ENCODE data around the gene STK40.

Gene STK40, protein sequence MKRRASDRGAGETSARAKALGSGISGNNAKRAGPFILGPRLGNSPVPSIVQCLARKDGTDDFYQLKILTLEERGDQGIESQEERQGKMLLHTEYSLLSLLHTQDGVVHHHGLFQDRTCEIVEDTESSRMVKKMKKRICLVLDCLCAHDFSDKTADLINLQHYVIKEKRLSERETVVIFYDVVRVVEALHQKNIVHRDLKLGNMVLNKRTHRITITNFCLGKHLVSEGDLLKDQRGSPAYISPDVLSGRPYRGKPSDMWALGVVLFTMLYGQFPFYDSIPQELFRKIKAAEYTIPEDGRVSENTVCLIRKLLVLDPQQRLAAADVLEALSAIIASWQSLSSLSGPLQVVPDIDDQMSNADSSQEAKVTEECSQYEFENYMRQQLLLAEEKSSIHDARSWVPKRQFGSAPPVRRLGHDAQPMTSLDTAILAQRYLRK

DNA sequence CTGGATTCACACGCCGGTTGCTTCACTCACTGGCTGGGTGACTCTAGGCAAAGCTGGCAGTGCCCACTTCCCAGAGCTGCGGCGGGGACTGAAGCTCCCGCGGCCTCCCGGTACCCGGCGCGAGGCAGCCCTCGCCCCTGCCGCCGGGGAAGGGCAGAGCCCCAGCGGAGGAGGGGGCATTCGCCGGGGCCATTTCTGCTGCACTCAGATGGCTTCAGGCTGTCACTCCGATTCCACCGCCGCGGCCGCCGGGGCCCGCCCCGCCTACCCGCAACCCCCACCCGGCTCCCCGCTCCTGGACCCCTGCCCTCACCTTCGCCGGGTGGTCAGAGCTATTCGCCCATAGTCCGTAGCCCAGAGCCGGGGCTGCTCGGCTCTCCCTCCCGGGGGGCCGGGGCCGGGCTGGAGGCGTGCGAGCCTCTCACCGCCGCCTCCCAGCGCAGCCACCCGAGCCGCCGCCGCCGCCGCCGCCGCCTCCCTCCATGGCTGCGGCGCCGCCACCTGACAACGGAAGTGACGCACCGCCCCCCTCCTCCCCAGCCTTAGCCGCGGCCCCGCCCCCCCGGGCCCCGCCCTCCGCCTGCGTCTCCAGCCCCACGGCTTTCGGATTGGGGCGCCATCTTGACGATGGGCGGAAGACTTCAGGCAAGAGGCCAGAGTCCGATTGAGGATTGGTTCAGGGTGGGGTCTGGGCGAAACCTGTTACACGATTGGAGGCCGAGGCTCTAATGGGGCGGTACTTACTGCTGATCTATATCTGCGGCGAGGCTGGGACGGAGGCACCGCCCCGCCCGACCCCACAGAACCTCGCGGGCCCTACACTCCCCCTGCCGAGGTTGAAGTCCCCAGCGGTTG lies at the start of gene STK40:
TSS of gene STK40 (minus strand) at position 515 of the 855 bp plus-strand sequence. CDS start 24,592 bp downstream, outside the sequence.
- peak; percentile 95 to 98 (median 96) for DNase-seq (ENCODE audit: low read depth in 3 of 3)

DNA sequence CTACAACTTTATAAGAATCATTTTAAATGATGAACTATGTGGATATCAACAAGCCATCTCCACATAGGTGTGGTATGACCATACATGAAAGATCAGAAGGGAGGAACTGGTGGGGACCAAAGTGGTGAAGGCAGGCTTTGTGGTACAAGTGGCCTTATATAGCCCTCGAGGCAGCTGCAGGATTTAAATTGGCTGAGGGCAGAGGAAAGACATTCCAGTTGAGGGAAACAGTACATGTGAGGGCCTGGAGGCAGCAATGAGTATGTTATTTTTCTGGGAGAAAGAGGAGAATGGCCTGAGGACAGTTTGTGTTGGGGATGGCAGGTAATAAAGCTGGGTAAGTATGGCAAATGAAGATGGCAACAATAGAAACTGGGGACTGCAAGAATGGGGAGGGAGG lies 47.4 kb upstream of the STK40 start:
- no peak for DNase-seq (ENCODE audit: low read depth in 3 of 3)

DNA sequence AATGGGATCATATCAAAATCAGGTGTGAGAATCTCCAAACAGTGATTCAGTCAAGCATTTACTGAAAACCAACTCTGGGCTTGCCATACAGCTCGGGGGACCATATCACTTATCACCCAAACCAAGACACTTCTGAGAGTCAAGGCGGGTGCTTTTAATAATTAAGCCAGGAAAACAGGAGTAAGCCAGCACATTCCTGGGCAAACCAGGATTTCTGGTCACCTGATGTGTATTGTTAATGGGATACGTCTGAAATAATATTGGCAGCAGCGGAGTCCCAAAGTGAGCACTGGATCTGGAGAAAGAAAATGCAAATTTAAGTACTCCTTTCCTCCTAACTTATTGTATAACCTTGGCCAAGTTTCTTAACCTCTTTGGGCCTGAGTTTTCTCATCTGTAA lies 46.9 kb upstream of the STK40 start:
- no peak for DNase-seq (ENCODE audit: low read depth in 3 of 3)

DNA sequence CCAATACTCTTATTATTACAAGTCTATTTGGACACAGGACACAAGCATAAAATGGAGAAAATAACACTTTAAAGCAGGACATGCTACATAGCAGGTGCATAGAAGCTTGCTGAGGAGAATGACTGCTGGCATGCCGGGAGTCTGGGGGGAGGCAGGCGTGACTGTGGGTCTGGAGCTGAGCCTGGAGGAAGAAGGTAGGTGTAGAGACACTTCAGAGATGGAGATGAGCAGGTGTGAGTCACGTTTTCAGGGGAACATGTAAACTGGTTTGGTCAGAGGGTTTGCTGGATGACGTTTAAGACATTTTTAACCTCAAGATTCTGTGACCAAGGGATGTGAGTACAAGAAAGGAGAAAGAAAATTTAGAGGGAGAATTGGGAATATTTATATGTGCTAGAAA lies 40.1 kb upstream of the STK40 start:
- no peak for DNase-seq (ENCODE audit: low read depth in 3 of 3)

DNA sequence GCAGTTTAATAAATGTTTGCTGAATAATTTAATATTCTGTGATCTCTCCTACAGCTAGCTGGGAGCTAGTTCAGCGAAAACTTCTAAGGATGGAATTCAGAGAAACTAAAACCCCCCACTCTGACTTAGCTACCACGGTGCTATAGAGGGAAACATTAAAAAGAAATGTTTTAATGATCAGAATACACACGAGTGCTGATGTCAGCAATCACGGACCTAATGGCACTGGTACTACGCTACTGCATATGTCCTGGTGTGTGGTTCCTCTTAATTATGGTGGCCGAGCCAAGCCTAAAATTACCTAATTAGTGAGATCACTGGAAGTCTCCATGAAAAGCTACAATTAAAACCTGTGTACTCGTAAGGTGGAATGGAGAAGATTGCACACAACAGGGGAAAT lies 35.9 kb upstream of the STK40 start:
- DNase-seq (ENCODE audit: low read depth in 3 of 3): no peak

DNA sequence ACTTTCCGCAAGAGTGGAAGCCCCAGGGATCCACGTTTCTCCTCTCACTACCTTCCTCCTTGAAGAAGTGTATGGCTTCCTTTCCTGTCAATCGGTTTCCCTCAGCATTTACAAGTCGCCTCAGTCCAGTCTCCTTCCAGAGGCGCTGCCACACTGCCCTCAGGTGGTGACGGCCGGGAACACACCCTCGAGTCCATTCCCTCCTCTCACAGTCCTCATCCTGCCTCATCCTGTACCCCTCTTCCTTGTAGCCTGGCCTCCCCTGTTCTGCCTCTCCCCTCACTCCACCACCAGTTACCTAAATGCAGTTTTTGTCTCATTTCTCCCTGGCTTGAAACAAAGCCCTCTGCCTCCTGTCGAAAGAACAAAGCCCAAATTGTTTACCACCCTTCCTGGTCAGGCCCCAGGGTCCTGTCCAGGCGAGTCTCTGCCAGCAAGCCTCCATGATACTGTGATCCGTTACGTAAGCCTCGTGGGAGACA lies 35.2 kb upstream of the STK40 start:
- DNase-seq (ENCODE audit: low read depth in 3 of 3): peak; percentile 84 to 92 (median 87)

DNA sequence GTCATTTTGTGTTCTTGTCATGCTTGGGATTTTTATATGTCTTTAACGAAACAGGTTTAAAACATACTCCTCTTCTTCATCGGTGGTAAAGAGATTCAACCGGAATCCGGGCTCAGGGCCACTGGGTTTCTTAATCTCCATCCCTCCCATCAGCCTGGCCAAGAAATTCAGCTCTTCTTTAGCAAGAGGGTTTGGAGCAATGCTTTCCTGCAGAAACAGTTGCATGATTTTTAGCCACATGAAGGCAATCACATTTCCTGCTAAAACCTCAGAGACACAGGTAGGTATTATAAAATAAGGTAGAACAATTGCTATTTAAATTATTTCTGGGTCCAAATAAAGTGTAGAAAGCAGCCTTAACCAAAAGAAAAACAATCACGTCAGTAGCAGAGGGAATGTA lies 34.7 kb upstream of the STK40 start:
- DNase-seq (ENCODE audit: low read depth in 3 of 3): no peak

DNA sequence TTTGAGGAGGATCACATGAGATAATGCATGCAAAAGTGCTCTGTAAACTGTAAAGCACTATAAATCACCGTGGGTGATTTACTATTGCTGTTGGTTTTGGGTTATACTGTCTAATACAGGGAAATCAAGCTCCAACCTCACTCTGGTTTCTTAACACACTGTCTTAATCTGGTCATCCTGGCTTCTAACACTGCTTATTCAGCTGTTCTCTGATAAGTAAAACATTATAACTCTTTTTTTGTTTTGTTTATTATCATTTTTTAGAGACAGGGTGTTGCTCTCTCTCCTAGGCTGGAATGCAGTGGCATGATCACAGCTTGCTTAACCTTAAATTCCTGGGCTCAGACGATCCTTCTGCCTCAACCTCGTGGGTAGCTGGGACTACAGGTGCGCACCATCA lies 33.8 kb upstream of the STK40 start:
- DNase-seq (ENCODE audit: low read depth in 3 of 3): no peak

DNA sequence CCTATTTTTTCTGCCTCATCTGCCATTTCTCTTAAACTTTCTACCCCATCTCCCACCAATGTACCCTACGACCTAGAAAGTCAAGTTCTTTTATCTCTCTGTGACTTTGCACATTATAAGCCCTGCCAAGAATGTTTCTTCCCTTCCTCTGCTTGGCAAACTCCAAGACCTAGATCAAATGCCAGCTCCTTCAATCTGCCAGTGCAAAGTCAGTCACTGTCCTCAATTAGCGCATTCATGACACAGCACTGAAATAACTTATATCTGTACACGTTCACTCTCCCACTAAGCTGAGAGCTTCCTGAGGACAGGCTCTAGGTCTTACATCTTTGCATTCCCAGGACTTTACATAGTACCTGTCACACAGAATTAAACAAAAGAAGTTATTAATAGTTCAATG lies 33.4 kb upstream of the STK40 start:
- DNase-seq (ENCODE audit: low read depth in 3 of 3): no peak

DNA sequence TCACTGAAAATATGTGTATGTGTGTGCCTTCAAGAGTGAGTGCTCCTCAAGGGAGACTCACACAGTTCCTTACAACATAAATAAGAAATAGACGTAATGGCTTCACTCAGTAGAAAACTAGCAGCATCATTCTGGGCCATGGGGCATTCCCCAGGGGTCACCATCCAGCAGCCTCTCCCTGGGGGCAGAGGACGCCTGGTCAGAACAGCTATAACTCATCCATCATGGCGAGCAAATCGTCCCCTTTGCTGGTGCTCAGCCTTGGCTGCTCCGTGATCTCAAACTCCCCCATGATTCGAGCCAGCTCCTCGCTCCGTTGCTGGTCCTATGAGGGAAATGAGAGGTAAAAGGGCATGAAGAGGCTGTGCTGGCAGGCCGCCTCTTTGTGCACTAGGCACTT lies 32.2 kb upstream of the STK40 start:
- DNase-seq (ENCODE audit: low read depth in 3 of 3): no peak

DNA sequence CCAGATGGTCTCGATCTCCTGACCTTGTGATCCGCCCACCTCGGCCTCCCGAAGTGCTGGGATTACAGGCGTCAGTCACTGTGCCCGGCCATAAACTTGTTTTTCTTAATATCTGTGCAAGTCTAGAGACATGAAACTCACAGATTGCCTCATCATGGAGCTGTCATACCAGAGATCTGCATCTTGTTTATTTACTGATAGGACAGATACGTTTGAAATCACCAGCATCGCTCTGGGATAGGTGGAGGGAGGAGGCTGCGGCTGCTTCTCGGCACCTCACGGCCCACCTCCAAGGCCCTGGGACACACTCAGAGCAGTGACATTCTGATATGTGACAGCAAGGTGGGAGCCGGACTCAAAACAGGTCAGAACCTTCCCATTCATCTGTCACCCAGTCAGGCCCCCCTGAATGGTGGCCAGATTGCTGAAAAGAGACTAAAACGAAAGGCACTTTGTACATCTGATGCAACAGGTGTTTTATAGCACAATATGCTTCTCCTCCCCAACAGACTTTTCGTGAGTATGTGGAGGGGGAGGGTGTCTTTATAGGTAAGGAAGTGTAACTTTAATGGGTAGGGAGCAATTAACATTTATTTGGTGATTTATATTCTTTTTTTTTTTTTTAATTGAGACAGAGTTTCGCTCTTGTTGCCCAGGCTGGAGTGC lies 30.1 kb upstream of the STK40 start:
- no peak for DNase-seq (ENCODE audit: low read depth in 3 of 3)

DNA sequence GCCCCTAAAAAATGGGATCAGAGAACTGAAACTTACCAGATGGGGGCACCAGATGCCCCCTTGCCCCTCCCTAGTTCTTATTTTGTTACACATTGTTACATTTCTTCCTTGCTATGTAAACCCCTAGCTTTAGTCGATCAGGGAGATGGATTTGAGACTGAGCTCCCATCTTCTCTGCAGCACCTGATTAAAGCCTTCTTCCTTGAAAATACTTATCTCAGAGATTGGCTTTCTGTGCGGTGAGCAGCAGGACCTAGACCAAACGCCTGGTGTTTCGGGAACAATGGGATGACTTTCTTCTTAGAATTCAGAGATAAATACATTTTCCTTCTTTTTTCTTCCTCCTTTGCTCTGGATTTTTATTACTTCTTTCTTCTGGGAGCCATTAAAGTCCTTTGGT lies 28.7 kb upstream of the STK40 start:
- no peak for DNase-seq (ENCODE audit: low read depth in 3 of 3)

DNA sequence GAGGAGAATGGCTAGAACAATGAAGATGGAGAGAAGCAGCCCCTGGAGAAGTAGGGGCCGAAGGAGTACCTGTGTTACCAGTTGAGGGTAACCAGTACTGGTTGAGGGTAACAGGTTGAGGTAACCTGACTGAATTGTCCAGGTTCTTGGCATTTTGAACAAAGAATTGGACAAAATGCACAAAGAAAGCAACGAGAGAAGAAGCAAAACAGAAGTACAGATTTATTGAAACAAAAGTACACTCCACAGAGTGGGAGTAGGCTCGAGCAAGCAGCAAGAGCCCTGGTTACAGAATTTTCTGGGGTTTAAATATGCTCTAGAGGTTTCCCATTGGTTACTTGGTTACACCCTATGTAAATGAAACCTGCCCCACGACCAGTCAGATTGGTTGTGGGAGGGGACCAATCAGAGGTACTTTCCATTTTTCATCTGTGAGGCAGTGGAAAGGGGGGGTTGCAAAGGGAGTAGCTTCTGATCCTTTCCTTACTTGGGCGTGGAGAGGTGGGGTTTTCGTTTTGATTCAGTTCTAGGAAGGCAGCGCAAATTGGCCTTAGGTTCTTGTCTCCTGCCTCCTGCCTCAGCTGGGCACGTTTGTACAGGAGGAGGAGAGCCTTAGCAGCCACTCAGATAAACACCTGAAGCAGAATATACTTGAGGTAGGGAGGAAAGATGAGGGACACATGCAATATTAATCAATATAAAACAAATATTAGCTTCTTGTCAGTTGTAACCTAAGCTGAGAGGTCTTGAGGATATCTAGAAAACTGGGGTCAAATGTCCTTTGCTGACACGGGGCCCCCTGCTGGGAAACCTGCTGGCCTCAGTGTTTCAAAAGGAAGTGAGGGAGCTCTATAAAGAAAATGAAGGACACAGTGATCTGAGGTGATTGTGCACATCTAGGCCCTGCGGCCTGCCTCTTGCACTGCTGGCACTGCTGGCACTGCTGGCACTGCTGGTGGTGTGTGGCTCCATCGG lies 26.2 kb upstream of the STK40 start:
- DNase-seq (ENCODE audit: low read depth in 3 of 3): peak in 2 of 3 experiments; percentile 27 to 31

DNA sequence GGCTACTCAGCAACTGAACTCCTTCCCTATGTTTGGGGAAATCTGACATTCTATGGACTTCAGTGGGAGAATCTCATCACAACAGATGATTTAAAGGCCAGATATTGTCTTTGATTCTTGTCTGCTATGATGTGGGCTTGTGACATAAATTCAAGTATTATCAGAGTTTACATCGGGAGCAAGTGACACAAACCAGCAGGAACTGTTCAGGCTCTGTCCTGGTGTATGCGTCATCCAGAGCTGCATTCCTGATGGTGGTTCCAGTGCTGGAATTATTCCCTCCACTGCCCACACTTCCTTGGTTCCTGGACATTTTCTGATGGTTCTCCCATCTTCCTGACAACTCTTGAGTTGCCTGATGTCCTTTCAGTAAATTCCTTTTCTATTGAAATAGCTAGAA lies 22.8 kb upstream of the STK40 start:
- DNase-seq (ENCODE audit: low read depth in 3 of 3): no peak

DNA sequence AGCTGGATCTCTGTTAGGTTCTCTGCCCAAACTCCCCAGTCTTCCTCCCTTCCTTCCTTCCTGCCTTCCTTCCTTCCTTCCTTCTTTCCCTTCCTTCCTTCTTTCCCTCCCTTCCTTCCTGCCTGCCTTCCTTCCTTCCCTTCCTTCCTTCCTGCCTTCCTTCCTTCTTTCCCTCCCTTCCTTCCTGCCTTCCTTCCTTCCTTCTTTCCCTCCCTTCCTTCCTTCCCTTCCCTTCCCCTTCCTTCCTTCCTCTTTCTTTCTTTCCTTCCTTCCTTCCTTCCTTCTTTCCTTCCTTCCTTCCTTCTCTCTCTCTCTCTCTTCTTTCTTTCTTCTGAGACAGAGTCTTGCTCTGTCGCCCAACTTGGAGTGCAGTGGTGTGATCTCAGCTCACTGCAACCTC lies 20.7 kb upstream of the STK40 start:
- DNase-seq (ENCODE audit: low read depth in 3 of 3): no peak

DNA sequence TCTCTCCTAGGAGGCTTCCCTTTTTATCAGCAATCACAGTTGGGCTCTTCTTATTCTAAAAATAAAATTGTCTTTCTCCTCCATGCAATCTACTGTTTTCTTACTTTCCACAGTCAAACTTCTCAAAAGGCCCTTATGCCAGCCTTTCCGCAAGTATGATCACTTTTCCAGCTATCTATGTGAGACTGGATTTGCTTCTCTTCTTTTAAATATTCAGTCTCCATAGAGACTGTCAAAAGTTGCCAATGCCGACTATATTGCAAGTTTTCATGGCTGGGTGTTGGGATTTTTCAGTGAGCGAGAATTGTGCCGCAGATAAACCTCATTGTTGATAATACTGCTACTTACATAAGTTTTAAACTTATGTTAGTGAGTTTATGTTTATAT lies 16.8 kb upstream of the STK40 start:
- no peak for DNase-seq (ENCODE audit: low read depth in 3 of 3)

DNA sequence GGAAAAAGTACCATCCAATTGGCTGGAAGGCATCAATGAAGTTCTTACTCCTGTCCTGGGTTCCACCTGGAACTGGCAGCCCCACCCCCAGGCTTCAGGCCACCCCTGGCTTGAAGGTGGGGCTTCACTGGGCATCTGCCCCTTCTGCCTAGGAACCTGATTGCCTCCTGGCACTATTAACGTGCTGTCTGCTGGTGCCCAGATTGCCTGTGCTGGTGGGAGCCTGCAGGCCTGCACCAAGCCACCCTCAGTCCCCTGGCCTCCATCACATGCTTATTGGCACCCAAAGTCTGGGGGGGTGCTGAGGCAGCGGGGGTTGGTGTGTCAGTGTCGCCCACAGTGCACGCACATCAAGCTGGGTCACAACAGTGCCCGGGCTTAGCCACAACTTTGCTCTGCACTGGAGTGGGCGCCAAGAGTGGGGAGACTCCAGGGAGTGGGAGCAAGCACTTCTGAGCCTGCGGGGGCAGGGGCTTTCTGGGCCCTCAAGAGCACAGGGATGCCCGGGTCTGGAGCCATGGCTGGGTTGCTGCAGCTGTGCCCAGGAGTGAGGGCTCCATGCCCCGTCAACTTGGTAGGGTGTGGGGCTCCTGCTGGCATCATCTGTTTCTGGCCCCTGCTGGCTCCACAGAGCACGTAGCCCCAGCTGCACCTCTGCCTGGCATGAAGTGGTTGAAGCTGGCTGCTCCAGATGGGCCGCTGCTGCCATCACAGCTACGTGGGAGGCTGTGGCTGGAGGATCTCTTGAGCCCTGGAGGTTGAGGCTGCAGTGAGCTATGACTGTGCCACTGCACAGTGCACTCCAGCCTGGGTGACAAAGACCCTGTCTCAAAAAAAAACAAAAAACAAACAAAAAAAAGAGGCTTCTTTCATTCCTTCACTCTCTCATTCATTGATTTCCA lies 16.1 kb upstream of the STK40 start:
- no peak for DNase-seq (ENCODE audit: low read depth in 3 of 3)

DNA sequence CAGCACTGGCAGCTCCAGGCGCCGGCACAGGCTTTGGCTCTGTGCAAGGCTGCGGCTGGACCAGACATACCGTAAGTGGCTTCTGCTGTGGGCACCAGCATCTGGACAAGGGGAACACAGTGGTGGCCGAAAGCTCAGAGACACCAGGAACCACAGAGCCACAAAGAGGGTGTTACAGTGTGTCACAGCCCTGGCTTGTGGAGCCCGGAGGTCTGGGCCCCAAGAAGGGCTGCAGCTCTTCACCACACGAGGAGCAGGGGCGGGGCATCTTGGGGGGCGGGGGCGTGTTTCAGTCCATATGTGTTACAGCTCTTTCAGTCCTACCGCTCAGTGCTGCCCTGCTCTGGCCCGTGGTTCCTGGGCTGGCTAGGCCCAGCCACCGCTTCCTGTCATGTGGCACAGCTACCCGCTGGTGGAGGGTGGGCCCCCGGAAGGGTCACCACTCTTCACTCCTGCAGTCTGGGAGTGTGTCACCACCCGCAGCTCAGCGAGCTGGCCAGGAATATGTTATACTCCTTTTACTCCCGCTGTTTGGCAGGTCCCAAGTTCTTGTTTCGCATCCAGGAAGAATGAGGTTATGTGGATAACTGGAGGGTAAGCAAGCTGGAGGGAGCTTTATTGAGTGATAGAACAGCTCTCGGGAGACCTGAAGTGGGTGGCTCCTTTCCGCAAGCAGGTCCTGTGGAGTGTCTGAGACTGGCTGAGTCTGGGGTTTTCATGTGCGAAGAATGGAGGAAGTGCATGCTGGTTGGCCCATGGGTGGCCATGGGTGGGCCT lies 15.3 kb upstream of the STK40 start:
- DNase-seq (ENCODE audit: low read depth in 3 of 3): peak in 2 of 3 experiments; percentile 8 to 73

DNA sequence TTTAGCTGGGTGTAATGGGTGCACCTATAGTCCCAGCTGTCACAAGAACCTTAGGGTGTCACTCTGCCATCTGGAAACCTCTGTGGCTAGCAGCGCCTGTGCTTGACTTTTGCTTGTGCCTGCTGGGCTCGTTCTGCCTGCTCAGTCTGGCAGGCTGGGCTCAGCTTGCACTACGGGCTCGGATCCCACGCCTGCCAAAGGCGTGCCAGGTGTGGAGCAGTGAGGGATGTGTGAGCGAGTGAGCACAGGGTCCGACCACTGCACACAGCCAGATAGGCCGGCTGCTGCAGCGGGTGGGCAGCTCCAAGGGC lies 14.7 kb upstream of the STK40 start:
- DNase-seq (ENCODE audit: low read depth in 3 of 3): no peak

Data from stimulated activated CD4-positive, alpha-beta T cell treated with anti-CD3 and anti-CD28 coated beads, TNF-alpha, amount 100 ng/mL, for 24 hours (primary cell).